HG03108 (cell line): ENCODE results near the gene TNS1.

ENCODE experiments used
- ATAC-seq: cut with Tn5 transposase; IDR thresholded peaks from one replicate; pipeline ENCODE4 v1.9.1; 2021; ENCODE audit warnings: moderate library complexity; ENCODE audit not compliant: unreplicated experiment

Gene TNS1

GRCh38 chr2:217981084-217981730, 21.6 kb downstream of the TNS1 start:
- ATAC-seq = no peak

GRCh38 chr2:217980591-217980990, 22.2 kb downstream of the TNS1 start:
- ATAC-seq = no peak

GRCh38 chr2:217980036-217980435, 22.8 kb downstream of the TNS1 start:
- ATAC-seq = no peak

GRCh38 chr2:217979151-217979811, 23.5 kb downstream of the TNS1 start:
- ATAC-seq = no peak

GRCh38 chr2:217978536-217979150, 24.2 kb downstream of the TNS1 start:
- ATAC-seq = no peak

- ATAC-seq = no peak
Measured at GRCh38 chr2:217977840-217978535, 24.8 kb downstream of the TNS1 start.

- ATAC-seq = no peak
Measured at GRCh38 chr2:217976301-217976700, 26.5 kb downstream of the TNS1 start.

- no peak for ATAC-seq
Measured at GRCh38 chr2:217975626-217976025, 27.2 kb downstream of the TNS1 start.

GRCh38 chr2:217974389-217975005, 28.3 kb downstream of the TNS1 start:
- no peak for ATAC-seq

GRCh38 chr2:217973008-217973787, 29.6 kb downstream of the TNS1 start:
- ATAC-seq = no peak

- no peak for ATAC-seq
Measured at GRCh38 chr2:217972490-217972889, 30.3 kb downstream of the TNS1 start.

- ATAC-seq = no peak
Measured at GRCh38 chr2:217972037-217972436, 30.8 kb downstream of the TNS1 start.

GRCh38 chr2:217971166-217971565, 31.6 kb downstream of the TNS1 start:
- ATAC-seq = no peak

- no peak for ATAC-seq
Measured at GRCh38 chr2:217970206-217970605, 32.6 kb downstream of the TNS1 start.

GRCh38 chr2:217969588-217969987, 33.2 kb downstream of the TNS1 start:
- ATAC-seq = no peak

GRCh38 chr2:217968023-217968422, 34.8 kb downstream of the TNS1 start:
- ATAC-seq = no peak

GRCh38 chr2:217966423-217967070, 36.2 kb downstream of the TNS1 start:
- ATAC-seq = no peak

GRCh38 chr2:217964275-217965161, 38.3 kb downstream of the TNS1 start:
- no peak for ATAC-seq

- ATAC-seq = no peak
Measured at GRCh38 chr2:217960351-217960750, 42.4 kb downstream of the TNS1 start.
